NCI-H128 (cell line): ENCODE data around the gene NPLOC4.

Experiments used
- DNase-seq: peaks from one replicate; lab custom pipeline; 2025; ENCODE audit not compliant: unreplicated experiment; lab: John Stamatoyannopoulos, UW

Gene NPLOC4

DNA sequence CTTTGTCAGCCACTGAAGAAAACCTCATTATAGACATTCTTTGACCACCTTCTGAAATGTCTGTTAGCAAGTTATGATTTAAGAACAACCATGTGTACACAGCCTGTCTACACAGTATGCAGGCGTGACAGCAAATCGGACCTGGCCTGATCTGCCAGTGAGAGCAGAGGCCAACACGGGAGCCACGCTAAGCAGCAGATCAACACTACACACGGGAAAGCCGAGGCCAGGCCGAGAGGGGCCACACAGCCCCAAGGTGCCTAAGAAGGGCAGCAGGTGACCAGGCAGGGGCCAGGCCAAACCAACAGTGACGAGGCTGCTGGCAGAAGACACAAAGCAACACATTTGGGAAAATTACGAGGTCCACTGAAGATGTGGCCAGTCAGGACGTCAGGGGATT is 68.5 kb downstream of the NPLOC4 start:
- no peak for DNase-seq

DNA sequence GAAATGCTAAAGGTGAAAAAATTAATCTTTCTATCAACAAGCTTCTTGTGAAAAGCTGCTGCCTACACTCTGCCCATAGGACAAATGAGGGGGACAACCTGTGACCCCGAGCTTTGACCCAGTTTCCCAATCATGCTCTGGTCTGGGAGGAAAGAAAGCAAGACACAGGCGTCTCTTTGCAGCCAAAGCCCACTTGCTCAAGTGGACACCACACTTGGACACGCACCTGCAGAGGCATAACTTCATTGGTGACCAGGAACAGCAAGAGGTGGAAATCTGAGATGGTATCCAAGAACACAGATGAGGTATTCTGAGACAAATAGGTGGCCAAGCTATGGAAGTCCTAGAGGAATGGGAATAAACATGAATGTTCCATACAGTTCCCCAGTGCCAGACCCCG is 69.7 kb downstream of the NPLOC4 start:
- DNase-seq: no peak

DNA sequence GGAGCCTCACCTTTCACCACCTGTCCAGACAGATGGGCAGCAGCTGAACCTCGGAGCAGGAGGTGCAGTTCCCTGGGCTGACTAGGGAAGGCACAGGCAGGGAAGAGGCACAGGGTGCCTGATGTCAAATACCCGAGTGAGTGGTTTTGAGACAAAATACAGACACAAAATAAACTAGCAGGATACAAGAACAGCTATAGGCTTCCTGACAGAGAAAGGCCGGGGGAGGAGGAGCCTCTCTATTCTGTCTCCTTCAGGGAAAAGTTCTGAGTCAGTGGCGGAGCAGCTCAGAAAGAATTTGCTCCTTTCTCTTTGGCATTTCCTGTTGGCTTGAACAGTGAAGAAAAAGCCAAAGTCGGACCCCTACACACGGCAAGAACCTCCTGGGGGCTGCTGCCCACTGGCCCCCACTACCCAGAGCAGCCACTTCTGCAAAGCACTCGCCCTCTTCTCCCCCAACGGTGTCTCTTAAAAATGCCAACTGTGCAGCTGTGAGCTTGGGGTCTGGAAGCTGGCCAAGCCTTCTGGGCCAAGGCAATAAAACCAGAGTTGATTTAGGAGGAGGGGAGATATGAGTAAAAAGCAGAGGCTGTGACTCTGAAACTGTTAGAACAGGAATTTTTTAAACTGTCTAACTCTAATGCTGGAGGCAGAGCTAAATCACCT is 70.3 kb downstream of the NPLOC4 start:
- no peak for DNase-seq

DNA sequence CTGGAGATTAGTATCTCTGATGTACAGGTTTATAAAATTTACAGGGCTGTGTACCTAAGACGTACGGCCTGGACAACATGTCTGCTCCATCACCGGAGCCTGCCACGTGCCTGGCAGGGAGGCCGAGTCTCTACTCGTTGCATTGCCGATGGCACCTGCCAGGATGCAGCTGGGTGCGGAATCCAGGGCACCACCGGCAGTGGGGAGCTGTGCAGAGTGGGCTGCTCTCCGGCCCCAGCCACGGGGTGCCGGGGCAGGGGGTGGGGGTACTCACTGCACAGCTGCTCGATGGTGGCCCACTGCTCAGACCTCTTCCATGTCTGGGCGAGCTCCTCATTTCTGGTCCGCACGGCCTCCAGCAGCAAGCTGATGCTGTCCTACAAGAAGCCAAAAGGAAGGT is 71.7 kb downstream of the NPLOC4 start:
- DNase-seq: no peak

DNA sequence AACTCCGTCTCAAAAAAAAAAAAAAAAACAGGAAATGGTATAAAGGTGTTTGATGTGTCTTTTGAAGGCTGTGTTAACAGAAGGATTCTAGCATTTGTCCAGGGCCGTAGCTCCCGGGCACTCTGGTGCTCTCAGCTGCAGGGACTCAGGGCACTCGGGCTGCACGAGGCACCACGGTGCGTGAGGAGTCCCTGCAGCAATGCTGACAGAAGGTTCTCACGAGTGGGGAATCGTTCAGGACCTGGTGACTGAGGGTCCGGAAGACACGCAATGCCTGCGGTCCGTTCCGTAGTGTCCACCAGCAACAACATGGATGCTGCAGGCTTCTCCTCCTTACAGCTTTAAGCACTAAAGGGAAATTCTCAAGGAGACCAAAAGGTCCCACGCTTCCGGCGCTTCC is 72.1 kb downstream of the NPLOC4 start:
- no peak for DNase-seq

DNA sequence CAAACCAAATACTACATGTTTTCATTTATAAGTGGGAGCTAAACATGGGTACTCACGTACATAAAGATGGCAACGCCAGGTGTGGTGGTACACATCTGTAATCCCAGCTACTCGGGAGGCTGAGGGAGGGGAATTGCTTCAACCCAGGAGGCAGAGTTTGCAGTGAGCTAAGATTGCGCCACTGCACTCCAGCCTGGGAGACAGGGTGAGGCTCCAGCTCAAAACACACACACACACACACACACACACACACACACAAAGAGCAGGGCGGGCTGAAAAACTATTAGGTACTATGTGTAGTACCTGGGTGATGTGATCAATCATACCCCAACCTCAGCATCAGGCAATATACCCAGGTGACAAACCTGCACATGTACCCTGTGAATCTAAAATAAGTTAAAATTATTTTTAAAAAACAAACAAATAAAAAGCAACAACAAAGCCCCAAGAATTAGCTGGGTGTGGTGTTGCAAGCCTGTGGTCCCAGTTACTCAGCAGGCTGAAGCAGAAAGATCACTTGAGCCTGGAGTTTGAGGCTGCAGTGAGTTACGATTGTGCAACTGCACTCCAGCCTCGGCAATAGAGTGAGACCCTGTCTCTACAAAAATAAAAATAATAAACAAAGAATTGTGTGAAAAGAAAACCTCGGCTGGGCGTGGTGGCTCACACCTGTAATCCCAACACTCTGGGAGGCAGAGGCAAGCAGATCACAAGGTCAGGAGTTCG is 72.9 kb downstream of the NPLOC4 start:
- DNase-seq: no peak

DNA sequence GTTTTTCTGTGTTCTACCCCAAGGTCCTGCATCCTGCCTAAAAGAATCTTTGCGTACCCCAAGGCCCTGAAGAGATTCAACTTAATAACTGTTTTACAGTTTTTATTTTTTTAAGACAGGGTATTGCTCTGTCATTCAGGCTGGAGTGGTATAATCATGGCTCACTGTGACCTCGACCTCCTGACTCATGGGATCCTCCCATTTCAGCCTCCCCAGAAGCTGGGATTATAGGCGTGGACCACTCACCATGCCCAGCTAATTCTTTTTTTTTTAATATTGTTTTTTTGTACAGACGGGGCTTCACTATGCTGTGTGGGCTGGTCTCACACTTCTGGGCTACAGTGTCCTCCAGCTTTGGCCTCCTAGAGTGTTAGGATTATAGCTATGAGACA is 75.4 kb downstream of the NPLOC4 start:
- no peak for DNase-seq

DNA sequence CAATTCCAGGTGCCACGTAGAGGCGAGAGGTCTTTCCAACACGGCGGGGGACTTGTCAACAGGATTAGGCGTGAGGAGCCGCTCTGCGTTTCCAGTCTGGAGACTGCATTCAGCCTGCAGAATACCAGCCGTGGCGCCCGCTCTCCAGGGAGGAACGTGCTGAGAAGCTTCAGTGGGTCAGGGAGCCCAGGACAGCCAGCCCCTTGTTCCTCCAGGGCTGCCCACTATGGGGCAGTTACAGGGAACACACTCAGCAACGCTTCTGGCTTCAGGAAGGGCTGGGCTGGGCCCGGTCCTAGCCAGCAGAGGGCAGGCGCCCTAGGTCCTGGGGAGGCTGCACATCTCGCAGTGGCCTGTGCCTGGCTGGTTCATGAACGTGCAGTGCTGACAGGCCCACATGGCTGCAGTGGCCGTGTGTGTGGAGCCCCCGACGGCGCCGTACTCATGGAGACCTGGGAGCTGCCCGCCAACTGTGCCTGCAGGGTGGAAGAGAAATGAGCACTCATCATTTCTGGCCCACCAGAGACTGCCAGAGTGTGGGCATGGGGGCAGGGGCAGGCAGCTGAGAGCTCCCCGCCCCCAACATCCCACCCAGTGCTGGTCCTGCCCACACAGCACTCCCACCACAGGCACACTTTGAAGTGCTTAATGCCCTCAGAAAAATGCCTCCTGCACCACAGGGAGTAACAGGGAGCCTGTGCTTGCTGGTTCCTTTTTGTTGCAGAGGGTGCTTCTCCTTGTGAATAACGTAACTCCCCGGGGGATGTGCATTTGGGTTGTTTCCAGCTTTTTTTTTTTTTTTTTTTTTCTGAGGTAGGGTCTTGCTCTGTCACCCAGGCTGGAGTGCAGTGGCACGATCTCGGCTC is 77.7 kb downstream of the NPLOC4 start:
- DNase-seq: no peak

DNA sequence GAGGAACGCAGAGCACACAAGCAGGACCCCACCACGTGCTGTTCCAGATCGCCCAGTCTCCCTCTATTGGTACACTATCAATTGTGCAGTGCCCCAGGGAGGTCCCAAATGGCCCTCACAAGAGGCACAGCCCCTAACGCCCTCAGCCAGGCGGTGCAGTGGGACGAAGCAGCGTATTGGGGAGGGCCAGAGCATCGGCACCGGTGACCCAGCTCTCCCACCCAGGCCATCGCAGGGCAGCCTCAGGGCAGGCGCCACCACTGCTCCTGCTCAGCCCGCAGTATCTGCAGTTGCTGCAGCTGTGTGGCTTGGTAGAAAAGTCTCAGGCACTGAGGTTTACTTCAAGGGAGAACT is 78.8 kb downstream of the NPLOC4 start:
- DNase-seq: no peak

DNA sequence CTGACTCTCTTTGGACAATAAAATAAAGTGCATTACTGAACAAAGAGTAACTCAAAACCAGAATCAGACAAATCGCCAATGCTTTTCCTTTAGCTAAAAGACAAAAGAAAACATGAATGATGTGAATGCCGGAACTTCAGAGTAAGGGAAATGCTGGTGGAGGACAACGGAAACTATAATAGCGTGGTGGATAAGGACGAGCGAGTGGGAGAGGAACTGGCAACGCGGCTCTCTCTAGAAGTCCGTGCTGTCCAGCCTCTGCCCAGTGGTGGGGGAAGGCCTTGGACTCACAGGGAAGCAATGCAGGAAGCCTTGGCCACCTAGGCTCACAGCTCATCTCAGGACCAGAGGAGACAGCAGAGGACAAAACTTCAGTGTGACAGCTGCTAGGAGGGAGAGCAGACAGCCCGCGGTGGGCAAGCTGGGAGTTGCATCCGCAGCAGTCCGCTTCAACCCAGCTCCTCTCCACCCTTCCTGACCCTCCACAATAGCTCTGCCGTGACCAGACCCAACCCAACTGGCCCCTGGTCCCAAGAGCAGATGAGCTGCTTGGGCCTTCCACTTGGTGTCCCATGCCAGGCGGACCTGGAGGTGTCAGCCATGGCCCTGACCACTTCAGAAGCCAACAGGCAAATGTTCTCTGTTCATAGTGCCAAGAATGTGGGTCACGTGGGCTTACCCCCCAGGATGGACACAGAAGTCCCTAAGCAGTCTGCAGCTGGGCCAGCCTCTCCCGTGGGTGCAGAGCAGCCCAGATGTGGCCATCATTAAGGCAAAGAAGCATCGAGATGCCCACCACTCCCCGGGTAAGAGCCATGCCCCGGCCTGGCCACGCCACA is 79.4 kb downstream of the NPLOC4 start:
- no peak for DNase-seq

DNA sequence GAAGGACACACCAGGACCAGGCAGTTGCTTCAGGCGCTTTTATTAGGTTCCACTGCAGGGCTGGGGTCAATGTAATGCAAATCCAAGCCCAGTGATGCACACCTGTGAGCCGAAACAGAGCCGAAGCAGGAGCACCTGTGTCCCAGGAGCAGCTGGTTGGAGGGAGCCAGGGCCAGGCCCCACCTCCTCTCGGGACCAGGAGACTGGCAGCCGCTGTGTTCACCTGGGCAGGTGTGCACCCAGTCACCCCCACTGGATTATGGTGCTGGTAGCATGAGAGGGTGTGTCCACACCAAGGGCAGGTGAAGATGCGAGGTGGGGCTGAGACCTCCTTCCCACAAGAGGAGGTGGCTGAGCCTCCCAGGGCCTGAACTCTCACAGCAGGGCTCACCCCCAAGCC is 80.0 kb downstream of the NPLOC4 start:
- no peak for DNase-seq

DNA sequence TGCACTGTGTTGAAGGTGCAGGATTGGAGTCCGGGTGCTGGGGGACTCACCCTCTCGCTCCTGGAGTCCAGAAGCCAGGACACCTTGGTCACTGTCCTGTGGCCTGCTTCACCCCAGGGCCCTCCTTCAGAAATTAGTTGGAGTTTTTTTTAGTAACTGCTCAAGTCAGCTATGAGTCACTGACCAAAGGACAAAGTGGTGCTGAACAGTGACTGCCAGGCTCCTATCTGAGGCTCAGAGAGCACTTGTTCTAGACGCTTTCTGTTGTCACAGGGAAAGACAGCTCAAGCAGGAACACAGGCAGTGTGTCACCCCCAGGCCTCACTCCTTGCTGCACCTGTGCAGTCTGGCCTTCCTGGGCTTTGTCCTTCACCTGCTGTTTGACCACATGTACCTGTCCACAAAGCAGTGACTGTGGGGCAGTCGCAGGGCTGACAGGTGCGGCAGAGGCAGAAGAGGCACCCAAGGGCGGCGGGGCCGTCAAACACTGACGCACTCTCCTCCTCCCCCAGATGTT is 80.7 kb downstream of the NPLOC4 start:
- no peak for DNase-seq

DNA sequence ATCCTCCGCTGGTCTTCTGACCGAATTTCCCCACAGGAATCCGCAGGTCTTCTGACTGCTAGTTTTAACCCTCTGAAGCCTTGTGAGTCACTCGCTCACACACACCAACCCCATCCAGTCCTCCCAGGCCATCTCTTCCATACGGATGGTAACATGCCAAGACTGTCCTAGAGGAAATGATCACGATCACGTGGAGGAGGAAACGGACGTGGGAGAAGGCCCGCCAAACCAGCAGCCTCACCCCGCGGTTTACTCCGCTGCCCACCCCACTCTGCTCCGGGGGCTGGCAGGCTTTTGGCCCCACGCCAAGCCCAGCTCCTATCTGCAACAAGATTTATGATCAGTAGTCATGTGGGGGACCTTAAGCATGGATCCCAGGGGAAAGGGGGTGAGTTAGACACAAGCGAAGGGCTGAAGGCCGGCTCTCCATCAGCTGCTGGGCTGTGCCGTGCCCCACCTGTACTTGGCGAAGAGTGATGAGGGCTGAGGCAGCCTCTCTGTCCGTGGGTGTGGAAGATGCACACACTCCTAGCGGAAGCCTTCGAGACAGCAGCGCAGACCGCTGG is 83.2 kb downstream of the NPLOC4 start:
- DNase-seq: peak; percentile 18

DNA sequence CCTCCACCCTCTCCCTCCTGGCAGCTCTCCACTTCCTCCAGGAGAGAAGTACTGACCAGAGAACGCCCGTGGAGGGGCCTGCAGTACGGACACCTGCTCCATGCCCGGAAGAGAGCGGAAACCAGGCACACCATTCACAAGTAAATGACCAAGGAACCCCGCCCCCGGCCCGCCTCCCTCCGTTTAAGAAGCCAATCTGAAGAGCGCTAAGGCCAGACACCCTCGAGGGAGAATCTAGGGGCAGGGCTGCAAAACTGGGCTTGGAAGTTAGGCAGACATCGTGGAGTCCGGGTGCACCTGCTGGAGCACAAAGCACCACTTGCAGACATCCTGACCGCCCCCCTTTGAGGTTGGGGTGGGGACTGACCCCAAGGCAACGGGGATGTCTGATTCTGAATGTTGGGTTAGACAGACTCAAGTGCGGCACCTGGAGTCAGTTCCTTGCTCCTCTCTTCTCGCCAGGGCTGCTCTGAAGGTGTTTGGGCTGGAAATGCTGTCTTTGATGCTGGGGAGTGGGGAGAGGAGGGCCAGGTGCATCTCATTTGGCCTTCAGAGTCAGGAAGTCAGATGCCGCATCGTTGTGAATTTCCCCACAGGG is 83.8 kb downstream of the NPLOC4 start:
- peak; percentile 45 for DNase-seq

DNA sequence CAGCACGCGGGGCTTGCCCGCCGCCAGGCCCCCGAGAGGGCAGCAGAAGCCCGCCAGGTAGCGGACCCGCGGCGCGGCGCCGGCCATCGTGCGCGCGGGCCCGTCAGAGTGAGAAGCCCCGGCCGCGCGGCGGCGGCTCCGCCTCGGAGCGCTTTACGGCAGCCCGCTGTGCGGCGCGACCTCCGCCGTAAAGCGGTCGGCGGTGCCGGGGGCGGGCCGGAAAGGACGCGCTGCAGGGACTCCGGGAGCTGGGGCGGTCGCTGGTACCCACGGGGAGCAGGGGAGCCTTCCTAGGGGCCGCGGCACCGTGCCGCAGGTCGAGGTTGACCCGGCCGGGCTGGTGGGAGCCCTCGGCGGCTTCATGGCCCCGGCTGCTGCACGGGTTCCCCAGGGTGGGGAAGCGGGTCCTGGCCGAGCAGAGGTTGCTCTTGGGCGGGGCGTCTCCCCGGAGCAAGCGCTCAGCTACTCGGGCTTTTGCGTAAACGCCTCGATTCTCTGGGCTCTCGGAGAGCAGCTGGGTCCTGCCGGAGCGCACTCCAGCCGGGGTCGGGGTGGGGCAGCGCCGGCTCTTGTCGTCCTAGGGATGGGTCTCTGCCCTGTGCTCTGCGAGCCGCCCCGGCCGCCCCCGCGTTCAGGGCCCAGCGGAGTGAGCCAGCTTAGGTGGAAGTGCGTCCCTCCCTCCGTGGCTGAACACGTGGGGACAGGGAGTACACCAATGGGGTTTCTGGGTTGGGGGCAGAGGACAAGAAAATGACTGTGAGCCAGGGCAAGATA is 84.5 kb downstream of the NPLOC4 start, which contains the start of gene FAAP100:
Gene FAAP100 (minus strand): TSS at position 110 of the 774 bp plus-strand sequence. CDS start 23 bp downstream, at position 87.
- peak; percentile 29 for DNase-seq

DNA sequence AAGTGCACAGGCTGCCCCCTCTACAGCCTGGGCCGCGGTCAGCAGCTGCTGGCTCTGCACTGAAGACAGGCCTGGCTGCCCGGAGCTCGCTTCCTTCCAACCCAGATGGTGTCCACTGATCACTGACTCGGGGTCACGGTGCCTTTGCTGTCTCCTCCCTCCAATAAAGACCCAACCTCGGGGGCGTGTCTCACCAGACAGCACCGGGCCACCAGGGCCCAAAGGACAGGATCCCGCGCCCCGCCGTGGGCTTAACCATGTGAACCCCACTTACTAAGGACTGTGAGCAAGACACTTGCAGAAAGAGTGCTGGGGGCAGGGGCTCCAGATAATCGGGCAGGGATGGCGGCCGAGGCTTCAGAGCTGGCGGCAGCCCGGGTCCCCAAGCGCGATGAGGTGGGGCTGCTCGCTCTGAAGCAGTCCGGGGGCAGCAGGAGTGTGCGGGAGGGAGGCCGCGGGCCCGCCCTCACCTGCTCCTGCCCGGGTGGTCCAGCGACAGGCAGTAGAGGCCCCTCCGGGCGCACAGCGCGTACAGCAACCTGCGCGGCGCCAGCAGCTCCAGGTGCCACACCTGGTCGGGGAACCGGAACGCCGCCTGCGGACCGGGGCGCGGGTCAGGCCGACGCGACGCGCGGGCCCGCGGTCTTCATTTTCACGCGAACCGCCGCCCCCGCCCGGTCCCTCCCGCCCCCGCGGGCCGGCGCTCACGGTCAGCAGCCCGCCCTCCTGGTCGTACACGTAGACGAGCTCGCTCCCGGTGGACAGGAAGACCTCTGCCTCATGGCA is 85.3 kb downstream of the NPLOC4 start:
- no peak for DNase-seq

DNA sequence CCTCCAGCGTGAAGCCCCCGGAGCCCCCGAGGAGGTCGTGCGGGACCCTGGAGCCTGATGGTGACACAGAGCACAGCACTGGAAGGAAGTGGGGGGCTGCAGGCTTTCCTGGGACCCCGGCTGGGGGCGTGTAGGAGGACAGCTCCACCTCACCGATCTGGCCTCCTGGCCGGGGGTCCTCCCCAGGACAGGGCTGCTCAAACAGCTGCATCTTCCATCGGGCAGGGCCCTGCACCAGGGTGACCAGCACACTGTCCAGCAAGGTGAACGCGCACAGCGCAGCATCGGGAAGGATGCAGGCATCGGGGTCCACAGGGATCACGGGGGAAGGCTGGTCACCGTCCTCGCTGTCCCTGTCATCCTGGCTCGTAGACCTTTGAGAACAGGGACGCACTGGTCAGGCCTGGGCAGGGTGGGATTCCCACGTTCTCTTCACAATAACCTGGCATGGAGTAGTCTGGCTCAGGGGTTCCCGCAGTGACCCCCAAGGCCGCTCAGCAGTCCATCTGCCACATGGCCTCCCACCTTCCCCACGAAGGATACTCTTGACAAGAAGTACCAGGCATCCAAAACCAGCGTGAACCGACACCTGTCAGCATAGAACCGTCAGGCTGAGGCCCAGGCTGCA is 86.0 kb downstream of the NPLOC4 start:
- DNase-seq: no peak

DNA sequence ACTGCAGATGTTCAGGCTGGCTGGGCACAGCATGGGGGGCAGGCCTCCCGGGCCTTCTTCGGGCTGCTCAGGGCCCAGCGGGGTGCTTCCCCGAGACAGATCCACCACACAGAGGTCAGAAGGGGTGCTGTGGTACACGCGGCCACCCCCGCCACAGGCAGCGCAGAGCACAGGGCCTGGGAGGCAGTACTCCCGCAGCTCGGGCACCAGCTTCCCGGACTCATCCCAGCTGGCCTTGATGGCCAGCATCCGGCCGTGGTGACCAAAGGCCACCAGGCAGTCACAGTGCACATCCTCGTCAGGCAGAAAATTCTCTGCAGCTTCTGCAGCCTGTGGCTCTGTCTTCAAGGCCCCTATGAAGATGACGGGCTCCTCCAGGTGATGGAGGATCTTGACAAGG is 86.6 kb downstream of the NPLOC4 start:
- DNase-seq: no peak
